ENCODE results near the gene USH1G.
A peak's percentile ranks its signal among the peaks of the same experiment; 100 is the strongest.

The USH1G gene

DNA sequence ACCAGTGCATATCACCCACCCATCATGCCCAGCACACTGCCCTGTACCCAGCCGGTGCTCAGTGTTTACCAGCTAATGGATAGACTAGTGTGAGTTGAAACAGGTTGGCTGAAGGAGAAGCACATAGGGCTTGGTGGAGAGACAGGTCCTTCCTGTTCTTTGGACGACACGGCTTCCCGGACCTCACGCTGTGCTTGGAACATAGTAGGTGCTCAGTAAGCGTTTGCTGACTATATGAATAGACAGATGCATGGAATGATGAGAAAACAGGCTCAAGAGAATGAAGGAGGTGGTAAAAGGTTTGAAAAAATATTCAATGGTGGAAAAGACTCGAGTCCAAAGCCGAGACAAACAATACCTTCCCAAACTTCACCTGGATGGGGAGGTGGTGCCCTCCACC is 22.8 kb downstream of the USH1G start:
- no peak for DNase-seq

- no peak for DNase-seq
Measured at GRCh38 chr17:74898376-74898946, 24.6 kb downstream of the USH1G start.

GRCh38 chr17:74893936-74894671 is 29.0 kb downstream of the USH1G start:
- no peak for DNase-seq

DNA sequence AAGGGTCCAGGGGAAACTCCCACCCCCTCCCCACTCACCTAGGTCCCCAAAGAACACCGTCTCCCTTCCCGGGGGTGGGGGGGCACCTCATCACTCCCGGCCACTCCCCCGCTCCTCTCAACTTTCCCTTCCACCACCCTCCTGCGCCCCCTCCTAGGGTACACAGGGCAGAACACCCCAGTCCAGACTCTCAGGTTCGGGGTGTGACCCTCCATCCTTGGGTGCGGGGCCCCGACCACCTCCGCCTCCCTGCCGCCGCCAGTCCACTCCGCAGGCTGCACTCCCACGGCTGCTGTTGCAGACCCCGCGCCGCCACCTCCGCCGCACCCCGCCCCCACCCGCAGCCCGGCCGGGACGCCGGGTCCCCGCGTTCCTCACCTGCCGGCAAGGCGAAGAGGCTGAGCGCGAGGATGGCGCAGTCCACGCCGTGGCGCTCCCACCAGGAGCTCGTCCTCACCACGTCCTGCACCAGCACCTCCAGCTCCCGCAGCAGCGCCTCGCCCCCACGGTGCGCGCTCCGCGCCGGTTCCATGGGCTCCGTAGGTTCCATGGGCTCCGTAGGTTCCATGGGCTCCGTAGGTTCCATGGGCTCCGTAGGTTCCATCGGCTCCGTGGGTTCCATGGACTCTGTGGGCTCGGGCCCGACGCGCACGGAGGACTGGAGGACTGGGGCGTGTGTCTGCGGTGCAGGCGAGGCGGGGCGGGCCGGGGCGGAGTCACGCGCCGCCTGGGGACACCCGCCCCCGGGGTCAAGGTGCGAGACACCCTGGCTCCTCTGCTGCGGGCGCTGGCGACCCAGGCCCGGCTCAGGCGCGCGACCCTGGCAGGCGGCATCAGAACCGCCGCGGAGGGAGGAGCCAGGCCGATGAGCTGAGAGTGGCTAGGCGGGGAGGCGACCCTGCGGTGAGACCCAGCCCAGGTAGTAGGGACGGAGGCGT is 29.8 kb downstream of the USH1G start, which contains the start of gene FADS6:
Gene FADS6, minus strand, starts transcription at position 660 of the 938 bp plus-strand sequence. Its CDS starts 38 bp downstream, at position 622.
- DNase-seq = no peak

GRCh38 chr17:74892013-74892841 is 30.8 kb downstream of the USH1G start:
- no peak for DNase-seq

DNA sequence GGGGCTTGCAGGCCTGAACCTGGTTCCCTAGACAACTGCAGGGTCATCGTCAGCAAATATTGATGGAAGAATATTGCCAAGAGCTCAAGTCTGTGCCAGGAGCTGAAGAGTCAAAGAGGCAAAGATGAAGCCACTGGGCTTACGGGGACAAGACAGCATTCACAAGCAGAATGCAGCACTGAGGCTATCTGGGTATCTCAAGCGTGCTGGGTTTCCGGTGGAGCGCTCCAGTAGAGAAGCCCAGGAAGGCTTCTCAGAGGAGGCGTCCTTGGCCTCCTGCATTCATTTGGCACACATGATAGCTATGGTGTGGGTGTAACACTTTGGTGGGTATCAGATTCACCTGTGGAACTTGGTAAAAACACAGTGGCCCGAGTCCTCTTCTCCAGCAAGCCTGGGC is 32.5 kb downstream of the USH1G start:
- DNase-seq = no peak

GRCh38 chr17:74888469-74888868 is 34.6 kb downstream of the USH1G start:
- DNase-seq = peak; percentile 36

DNA sequence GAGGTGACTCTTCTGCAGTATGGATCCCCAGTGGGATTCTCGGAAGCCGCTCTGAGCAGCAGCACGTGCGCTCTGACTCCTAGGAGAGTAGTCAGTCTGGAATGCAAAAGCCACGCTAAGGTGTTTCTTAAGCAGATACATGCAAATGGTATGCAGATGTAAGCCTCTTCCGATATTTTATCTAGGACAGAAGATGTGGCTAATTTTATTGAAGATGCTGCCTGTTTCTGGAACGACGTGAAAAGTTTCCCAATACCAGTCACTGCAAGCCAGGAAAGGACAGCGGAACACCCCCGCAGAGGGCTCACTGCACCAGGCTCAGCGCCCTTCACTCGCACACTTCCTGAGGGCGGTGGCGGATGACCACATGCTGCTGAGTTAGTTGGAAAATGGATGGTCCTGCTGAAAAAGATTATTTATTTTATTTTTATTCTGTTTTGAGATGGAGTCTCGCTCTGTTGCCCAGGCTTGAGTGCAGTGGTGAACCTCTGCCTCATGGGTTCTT is 39.8 kb downstream of the USH1G start:
- no peak for DNase-seq

DNA sequence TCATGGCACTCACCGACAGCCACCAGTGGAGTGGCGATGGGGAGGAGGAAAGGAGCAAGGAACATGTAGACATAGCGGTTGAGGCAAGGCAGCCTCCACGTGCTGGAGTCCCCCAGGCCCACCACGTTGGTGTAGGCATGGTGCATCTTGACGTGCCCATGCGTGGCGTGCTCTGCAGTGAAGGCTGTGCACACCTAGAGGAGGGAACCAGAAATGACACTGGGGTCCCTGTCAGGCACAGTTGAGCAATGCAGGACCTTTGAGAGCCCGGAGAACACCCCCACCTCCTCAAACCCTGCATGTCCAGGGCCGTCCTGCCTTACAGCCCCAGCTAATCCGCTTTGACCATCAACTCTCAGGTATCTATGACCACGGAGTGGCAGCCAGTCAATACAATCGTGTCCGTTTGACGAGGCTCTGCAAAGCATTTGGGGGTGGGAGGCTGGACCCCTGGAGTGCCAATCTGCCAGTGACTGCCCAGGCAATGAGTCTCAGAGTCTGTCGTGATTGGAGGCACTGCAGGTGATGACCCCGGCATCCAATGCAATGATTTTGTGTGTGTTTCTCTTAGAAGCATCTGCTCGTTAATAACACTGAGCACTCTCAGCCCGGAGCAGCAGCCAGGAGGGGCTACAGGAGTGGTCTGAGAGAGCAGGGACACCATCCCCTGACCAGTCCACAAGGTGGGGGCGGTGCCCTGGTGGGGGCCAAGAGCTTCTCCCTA is 40.4 kb downstream of the USH1G start:
- DNase-seq = no peak

DNA sequence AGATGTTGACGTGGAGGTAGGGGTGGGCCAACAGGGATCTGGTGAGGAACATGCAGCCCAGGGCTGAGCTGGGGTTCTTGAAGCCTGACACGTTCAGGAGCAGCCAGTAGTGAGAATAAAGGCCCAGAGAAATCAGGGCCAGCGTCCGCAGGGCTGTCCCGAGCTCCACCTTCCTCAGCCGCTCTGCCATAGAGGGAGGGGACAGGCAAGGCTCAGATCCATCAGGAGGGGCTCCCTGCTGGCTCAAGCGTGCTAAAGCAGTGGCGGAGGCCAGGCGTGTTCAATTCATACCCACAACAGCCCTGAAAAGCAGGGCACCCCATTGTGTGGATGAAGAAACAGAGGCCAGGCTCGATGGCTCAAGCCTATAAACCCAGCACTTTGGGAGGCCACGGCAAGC is 42.0 kb downstream of the USH1G start:
- DNase-seq = no peak

GRCh38 chr17:74879308-74879707 is 43.7 kb downstream of the USH1G start:
- no peak for DNase-seq

- no peak for DNase-seq
Measured at GRCh38 chr17:74878658-74879057, 44.4 kb downstream of the USH1G start.

DNA sequence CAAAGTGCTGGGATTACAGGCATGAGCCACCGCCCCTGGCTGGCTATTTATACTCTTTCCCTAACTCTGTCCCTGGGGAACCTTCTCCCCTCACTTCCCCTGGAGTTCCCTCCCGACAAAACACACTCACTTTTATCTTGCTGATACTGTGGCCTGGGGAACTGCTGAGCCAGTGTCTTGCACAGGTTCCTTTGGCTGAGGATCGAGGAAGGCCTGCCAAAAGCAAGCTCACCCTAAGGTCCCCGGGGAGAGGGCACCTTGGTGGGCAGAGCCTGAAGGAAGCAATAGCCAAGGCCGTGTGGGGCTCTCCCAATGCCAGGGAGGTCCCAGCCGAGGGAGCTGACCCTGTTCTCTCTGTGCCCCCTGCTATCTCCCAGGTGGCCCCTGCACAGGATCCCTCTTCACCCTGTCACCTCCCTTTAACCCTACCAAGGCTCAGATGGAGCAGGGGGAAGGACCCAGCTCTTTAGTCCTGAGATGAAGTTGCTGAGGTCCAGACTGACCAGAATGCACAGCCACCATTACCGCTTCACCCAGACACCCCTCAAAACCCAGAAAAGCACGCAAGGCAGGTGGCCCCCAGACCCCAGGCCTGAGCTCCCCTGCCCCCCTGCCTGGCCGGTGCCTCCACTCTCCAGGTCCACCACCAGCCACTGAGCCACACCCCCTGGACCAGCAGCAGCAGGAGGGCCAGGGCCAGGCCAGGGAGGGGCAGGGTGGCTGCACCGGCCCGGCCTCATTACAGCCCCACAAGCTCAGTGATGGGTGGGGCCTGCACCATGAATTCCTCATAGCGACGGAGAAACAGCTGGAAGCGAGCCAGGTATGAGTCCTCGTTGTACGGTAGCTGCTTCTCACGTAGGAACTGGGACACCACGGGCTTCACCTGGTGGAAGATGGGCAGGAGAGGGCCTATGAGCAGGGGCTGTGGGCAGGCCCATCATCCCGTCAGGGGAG is 45.2 kb downstream of the USH1G start:
- DNase-seq = peak; percentile 28

GRCh38 chr17:74875977-74876593 is 47.0 kb downstream of the USH1G start:
- DNase-seq = no peak

GRCh38 chr17:74875155-74875976 is 47.7 kb downstream of the USH1G start:
- no peak for DNase-seq

DNA sequence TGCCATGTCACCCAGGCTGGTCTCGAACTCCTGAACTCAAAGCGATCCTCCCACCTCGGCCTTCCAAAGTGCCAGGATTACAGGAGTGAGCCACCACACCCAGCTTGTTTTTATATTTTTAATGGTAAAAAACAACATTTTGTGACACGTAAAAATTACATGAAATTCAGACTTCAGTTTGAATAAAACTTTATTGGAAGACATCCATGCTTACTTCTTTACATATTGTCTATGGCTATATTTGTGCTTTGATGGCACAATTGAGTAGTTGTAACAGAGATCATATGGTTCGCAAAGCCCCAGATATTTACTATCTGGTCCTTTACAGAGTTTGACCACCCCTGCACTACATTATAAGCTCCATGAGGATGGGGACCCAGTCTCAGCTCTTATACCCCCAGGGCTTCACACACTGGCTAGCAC is 48.4 kb downstream of the USH1G start:
- no peak for DNase-seq

GRCh38 chr17:74873874-74874614 is 49.0 kb downstream of the USH1G start:
- peak; percentile 37 for DNase-seq
